Measurements from ENCODE around the gene STAG1.

GRCh38 chr3:136612512-136612911, 139.7 kb downstream of the STAG1 start:
- TF ChIP-seq POLR2AphosphoS5 (IDR thresholded peaks at IDR 0.05; ENCODE audit: low read depth) (no peak), CTCF (IDR thresholded peaks at IDR 0.05; ENCODE audit: insufficient read depth, low read length) (no peak), REST (IDR thresholded peaks at IDR 0.05; ENCODE audit: insufficient replicate concordance, low read depth) (no peak)
